SH-SY5Y (cell line): ENCODE measurements around the gene AMH.

Experiments used
- GATA2 ChIP-seq: IDR thresholded peaks from 2 replicates; pipeline ENCODE4 v1.6.1; 2011; ENCODE audit warnings: mild to moderate bottlenecking, low read depth, low read length
- GATA3 ChIP-seq: IDR thresholded peaks from 2 replicates; pipeline ENCODE4 v1.6.1; 2011; ENCODE audit warnings: low read depth, mild to moderate bottlenecking, low read length, moderate library complexity

The AMH gene

DNA sequence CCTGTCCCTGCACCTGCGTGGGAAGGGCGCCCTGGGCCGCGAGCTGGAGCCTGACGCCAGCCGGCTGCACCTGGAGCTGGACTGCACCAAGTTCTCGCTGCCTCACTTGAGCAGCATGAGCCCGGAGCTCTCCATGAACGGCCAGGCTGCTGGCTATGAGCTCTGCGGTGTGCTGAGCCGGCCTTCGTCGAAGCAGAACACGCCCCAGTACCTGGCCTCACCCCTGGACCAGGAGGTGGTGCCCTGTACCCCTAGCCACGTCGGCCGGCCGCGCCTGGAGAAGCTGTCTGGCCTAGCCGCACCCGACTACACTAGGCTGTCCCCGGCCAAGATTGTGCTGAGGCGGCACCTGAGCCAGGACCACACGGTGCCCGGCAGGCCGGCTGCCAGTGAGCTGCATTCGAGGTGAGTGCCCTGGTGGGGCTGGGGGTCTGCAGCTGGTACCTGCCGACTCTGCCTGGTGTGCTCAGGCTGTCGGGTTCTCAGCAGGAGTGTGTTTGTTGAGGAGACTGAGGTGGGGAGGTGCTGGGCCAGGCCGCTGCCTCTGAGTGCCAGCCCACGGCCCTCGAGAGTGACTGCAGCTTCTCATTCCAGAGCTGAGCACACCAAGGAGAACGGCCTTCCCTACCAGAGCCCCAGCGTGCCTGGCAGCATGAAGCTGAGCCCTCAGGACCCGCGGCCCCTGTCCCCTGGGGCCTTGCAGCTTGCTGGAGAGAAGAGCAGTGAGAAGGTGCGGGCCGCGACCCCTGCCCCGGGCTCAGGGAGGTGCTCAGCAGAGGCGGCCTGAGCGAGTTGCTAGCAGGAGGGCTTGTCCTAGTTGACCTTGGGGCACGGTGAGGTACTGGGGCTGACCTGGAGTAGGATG lies 32.5 kb upstream of the AMH start:
- TF ChIP-seq GATA3 (no peak), GATA2 (no peak)

DNA sequence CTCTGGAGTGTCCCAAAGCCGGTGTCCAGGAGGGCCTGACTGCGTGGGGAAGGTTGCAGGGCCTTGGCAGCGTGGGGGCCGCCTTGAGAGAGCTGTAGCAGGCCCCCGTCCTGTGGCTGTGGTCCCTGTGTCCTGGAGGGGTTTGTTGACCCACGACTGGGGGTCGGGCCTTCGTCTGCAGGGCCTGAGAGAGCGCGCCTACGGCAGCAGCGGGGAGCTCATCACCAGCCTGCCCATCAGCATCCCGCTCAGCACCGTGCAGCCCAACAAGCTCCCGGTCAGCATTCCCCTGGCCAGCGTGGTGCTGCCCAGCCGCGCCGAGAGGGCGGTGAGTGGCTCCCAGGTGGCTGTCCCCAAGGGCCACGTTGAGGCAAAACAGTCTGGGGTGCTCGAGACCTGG lies 31.5 kb upstream of the AMH start:
- TF ChIP-seq GATA2 = no peak
- no peak for TF ChIP-seq GATA3

DNA sequence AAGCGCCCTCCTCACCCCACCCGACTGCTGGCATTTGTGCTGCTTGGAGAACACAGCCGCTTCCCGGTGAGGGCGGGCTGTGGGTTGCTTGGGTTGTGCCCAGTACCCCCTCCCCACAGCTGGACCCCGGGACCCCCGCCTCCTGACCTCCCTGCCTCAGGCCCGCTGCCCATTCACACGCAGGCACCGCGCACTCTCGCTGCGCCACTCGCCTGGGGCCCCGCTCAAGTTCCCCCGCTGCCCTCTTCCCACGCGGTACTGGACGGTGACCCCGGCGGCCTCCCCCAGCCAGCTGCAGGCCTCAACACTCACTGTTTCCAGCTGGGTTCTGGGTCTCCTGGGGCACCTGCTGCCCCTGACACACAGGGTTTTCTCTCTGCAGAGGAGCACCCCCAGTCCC lies 29.4 kb upstream of the AMH start:
- no peak for TF ChIP-seq GATA2
- no peak for TF ChIP-seq GATA3

DNA sequence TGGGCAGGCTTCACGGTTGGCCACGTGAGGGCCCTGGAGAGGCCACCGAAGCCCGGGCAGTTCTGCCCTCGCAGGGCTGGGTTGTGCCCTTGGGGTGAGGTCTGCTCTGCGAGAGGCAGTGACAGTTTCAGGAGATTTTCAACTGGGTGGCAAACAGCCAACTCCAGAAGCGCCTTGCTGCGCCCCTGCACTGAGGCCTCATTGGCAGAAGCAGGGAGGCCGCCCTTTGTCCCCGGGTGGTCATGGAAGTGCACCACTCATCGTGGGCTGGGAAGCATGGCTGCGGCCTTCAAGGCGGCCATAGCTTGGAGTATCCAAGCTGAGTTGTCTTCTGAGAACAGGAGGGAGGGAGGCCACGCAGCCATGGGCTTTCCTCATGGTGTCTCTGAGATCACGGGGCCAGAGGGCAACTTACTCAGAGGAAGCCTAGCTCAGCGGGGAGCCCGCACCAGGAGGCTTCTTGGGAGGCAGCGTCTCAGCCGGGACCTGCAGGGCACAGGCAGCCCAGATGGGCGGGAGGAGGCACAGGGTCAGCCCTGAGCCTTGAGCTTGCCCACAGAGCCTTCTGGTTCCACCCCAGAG lies 27.8 kb upstream of the AMH start:
- TF ChIP-seq GATA2 = no peak
- no peak for TF ChIP-seq GATA3

DNA sequence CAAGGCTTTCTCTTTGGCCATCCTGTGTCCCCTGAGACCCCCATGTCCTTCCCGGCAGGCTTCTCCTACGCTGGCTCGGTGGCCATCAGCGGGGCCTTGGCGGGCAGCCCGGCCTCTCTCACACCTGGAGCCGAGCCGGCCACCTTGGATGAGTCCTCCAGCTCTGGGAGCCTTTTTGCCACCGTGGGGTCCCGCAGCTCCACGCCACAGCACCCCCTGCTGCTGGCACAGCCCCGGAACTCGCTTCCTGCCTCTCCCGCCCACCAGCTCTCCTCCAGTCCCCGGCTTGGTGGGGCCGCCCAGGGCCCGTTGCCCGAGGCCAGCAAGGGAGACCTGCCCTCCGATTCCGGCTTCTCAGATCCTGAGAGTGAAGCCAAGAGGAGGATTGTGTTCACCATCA lies 27.2 kb upstream of the AMH start:
- TF ChIP-seq GATA3 = no peak
- no peak for TF ChIP-seq GATA2

DNA sequence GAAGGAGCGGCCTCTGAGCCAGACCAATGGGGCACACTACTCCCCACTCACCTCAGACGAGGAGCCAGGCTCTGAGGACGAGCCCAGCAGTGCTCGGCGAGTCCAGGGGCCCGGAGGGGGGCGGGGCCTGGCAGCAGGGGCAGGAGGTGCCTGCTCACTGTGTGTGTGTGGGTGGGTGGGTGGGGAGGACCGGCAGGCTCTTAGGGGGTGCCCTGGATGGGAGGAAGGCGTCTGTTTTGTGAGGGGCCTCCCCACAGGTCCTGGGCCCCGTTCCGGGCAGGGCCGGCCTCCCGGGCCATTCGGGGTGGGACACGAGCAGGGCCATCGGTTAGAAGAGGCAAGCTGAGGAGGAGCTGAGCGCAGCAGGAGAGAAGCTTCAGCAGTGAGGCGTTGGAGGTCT lies 25.7 kb upstream of the AMH start:
- no peak for TF ChIP-seq GATA3
- TF ChIP-seq GATA2 = no peak

DNA sequence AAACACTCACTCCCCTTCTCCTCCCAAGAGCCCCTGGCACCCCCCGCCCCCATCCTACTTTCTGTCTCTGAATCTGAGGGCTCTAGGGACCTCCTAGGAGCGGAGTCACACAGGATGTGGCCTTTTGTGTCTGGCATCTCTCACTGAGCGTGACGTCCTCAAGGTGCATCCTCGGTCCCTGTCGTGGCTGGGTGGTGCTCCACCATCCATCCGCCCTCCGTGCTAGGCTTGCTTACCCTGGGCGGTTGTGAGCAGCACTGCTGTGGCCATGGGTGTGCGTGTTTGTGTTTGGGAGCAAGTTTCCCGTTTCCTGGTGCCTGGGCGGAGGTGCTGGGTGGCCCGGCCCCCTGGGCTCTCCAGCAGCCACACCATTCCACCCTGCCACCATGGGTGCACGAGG lies 25.2 kb upstream of the AMH start:
- TF ChIP-seq GATA2 (no peak), GATA3 (no peak)

DNA sequence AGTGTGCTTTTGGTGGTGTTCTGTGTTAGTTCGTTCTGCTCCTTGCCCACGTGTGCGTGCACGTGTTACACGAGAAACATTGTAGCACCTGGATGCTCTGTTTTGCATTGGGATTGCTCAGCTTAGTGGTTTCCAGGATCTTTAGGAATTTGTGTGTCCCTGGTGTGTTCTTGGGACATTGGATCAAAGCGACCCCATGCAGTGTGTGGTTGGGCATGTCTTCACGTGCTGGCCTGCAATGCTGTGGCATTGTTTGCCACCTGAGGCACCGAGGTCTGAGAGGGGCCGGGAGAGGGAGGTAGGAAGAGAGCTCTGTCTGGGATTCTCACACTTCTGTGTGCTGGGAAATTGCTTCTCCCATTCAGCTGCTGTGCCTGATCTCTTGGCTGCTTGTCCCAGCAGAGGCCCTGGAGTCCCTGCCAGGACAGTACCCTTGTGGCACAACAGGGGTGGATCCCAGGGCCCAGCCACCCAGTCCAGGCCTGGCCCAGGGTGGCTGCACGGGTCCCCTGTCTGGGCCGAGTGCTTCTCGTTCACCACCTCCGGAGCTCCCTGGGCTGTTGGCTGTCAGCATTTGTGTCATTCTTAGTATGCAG lies 24.3 kb upstream of the AMH start:
- no peak for TF ChIP-seq GATA2

DNA sequence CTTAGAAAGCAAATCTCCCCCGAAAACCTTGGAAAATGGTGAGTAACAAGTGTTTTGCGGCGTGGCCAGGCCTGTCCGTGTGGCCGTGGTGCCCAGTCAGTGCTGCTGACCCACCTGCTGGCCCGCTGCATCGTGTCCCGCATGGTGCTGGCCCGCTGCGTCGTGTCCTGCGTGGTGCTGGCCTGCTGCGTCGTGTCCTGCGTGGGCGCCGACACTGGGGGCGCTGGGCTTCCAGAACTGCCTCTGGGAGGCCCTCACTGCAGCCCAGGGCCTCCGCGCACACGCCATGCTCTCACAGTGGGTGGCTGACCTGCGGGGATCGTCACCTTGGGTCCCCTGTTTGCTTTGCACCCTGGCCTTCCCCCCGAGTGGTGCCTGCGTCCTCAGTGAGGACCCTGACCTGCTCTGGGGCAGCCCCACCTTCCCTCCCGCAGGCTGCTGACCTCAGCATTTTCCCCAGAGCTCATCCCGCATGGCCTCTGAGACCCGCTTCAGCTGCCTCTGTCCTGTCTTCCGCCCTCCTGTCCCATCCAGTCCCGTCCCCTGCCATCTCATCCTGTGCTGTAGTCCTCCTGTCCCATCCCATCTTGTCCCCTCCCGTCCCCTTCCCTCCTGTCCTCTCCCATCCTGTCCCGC lies 23.6 kb upstream of the AMH start:
- no peak for TF ChIP-seq GATA2
- TF ChIP-seq GATA3 = no peak

DNA sequence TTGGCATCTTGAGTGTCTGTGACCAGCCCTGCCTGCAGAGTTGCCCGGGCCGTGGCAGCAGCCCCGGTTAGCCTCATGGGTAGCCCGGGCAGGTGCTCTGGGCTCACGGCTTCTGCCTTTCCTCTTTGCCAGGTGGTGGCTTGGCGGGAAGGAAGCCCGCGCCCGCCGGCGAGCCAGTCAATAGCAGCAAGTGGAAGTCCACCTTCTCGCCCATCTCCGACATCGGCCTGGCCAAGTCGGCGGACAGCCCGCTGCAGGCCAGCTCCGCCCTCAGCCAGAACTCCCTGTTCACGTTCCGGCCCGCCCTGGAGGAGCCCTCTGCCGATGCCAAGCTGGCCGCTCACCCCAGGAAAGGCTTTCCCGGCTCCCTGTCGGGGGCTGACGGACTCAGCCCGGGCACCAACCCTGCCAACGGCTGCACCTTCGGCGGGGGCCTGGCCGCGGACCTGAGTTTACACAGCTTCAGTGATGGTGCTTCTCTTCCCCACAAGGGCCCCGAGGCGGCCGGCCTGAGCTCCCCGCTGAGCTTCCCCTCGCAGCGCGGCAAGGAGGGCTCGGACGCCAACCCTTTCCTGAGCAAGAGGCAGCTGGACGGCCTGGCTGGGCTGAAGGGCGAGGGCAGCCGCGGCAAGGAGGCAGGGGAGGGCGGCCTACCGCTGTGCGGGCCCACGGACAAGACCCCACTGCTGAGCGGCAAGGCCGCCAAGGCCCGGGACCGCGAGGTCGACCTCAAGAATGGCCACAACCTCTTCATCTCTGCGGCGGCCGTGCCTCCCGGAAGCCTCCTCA lies 22.9 kb upstream of the AMH start:
- no peak for TF ChIP-seq GATA3
- no peak for TF ChIP-seq GATA2

DNA sequence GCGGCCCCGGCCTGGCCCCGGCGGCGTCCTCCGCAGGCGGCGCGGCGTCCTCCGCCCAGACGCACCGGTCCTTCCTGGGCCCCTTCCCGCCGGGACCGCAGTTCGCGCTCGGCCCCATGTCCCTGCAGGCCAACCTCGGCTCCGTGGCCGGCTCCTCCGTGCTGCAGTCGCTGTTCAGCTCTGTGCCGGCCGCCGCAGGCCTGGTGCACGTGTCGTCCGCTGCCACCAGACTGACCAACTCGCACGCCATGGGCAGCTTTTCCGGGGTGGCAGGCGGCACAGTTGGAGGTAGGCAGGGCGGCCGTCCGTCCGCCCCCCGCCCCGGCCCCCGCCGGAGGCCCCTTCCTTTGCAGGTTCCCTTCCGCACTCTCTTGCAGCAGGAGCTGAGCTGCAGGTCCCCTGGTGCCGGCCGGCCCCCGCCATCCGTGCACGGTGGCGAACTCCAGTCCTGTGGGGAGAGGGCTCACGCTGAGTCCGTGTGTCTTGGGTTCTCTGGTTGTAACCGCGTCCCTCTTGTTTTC lies 22.2 kb upstream of the AMH start:
- TF ChIP-seq GATA2 (no peak), GATA3 (no peak)

DNA sequence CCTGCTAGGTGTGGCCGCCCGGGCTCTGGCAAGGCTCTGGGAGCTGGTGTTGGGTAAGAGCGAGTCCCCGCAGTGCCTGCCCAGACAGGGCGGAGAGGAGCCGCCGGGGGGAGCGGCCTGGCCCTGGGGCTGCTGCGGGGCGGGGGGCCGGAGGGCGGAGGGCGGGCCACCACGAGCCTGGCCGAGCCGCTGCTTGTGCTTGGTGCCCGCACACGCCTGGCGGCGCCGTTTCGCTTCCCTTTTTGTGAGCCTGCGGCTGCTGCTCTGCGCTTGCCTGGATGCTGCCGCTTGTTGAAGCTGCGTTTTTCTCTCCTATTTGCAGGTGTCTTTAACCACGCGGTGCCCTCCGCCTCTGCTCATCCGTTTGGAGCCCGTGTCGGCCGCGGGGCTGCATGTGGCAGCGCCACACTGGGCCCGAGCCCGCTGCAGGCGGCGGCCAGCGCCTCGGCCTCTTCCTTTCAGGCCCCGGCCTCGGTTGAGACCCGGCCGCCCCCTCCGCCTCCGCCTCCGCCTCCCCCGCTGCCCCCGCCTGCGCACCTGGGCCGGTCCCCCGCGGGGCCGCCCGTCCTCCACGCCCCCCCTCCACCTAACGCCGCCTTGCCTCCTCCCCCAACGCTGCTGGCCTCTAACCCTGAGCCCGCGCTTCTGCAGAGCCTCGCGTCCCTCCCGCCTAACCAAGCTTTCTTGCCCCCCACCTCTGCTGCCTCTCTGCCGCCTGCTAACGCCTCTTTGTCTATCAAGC lies 21.5 kb upstream of the AMH start:
- no peak for TF ChIP-seq GATA3
- no peak for TF ChIP-seq GATA2

DNA sequence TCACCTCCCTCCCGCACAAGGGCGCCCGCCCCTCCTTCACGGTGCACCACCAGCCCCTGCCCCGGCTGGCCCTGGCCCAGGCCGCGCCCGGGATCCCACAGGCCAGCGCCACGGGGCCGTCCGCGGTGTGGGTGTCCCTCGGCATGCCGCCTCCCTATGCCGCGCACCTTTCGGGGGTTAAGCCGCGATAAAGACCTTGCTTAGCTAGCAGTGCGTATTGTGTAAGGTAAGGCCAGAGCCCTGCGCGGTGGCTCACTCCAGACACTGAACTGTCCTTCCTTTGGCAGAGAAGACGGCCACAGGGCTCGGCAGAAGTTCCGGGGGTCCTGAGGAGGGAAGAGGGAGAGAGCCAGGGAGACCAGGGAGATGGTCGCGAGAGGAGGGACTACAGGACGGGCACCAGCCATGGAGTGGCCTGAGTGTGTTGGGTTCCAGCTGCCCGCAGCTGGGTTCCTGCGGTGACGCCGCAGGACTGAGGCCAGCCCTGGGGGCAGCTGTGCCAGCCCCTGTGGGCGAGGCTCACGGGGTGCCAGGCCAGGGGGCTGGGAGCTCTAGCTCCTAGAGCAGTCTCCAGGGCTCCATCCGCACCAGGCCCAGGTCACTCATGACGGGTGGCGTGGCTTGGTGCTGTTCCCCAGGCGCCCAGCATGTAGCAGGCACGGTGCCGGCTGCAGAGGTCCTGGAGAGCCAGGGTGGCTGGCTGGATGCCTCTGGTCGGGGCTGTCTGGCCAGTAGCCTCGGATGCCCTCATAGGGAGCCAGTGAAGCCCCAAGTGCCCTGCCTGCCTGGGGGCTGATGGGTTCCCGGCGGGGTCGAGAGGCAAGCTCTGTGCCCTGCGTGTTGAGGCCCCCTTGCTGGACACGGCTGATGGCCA lies 20.7 kb upstream of the AMH start:
- no peak for TF ChIP-seq GATA3
- TF ChIP-seq GATA2 = no peak
